ENCODE results near the gene PRR12. TPM values are rescaled to one million over a fixed set of nuclear protein-coding genes. Genes with fewer than 3 reads are reported as not detected.
"Not testable (repeated sequence)": the region's sequence is repeated elsewhere in the genome, so short reads cannot be mapped to it uniquely, and the experiment has no call there.

The PRR12 gene
- total RNA-seq, 4 donors from 2014 or later: 19.6 to 53.1 (median 24.5) TPM

DNA sequence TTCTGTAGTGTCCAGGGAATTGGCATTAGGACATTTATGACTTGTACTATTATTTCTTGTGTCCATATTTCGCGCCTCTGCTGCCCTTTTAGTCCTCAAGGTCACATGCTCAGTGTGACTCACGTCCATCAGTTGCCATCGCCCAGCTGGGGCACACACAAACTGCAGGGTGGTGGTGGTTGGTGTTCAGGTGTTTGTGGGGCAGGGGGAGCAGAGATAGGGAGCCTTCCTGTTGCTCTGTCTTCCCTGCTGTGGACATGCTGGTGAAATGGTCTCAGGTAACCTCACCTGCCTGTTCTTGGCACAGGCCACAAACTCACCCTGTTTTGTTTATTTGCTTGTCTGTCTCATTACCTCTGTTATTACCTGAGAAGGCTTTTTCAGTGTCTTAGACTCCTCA is 22.4 kb downstream of the PRR12 start:
- intact Hi-C loops (cut with DNase I; ENCODE audit: low total_unique reads): no loop called here
- TF ChIP-seq, protein P1, sequence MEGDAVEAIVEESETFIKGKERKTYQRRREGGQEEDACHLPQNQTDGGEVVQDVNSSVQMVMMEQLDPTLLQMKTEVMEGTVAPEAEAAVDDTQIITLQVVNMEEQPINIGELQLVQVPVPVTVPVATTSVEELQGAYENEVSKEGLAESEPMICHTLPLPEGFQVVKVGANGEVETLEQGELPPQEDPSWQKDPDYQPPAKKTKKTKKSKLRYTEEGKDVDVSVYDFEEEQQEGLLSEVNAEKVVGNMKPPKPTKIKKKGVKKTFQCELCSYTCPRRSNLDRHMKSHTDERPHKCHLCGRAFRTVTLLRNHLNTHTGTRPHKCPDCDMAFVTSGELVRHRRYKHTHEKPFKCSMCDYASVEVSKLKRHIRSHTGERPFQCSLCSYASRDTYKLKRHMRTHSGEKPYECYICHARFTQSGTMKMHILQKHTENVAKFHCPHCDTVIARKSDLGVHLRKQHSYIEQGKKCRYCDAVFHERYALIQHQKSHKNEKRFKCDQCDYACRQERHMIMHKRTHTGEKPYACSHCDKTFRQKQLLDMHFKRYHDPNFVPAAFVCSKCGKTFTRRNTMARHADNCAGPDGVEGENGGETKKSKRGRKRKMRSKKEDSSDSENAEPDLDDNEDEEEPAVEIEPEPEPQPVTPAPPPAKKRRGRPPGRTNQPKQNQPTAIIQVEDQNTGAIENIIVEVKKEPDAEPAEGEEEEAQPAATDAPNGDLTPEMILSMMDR (IDR thresholded peaks at IDR 0.05): no peak
- TF ChIP-seq POLR2A (IDR thresholded peaks at IDR 0.05): no peak
- WGBS, 2 donors: 60 to 78% methylated on average over 4 of the region's 4 CpGs
- DNase-seq (ENCODE audit: low spot score in 2 of 2): no peak
- H3K4me3 ChIP-seq (ENCODE audit: low read depth, poor library complexity, severe bottlenecking): no peak overlapping the region

DNA sequence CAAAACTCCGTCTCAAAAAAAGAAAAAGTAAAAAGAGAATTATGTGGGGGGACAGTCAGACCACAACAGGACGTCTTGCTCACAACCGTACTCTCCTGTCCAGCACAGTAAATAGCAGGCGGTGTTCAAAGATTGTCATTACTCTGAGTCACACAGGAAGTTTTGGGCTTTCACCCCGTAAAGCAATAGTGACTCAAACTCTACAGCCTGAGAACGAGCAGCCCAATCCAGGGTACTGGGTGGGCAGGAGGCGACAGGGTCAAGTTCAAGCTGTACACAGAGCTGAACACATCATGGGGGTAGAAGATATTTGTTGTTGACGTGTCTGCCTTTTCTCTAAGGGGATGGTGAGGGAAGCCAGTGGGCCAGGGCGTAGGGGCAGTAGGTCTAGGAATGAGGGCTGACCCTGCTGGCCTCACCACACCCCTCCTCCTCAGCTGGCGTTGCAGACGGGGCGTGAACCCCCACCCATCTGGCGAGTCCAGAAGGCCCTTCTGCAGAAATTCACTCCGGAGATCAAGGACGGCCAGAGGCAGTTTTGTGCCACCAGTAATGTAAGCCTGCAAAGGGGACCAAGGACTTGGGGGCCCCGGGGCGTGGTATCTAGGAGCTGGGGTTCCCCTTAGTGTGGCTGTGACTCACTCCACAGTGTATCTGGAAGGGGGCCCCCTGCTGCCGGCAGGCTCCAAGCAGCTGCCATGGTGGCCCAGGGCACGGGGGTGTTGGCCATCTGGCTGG is 23.3 kb downstream of the PRR12 start:
- no peak overlapping the region for H3K4me3 ChIP-seq (ENCODE audit: low read depth, poor library complexity, severe bottlenecking)
- TF ChIP-seq POLR2A (IDR thresholded peaks at IDR 0.05): no peak
- TF ChIP-seq, protein P1 (IDR thresholded peaks at IDR 0.05): no peak
- WGBS, 2 donors: 78 to 81% methylated on average over 17 to 19 of the region's 19 CpGs
- no peak for DNase-seq (ENCODE audit: low spot score in 2 of 2)
- intact Hi-C loops (cut with DNase I; ENCODE audit: low total_unique reads): no loop called here

DNA sequence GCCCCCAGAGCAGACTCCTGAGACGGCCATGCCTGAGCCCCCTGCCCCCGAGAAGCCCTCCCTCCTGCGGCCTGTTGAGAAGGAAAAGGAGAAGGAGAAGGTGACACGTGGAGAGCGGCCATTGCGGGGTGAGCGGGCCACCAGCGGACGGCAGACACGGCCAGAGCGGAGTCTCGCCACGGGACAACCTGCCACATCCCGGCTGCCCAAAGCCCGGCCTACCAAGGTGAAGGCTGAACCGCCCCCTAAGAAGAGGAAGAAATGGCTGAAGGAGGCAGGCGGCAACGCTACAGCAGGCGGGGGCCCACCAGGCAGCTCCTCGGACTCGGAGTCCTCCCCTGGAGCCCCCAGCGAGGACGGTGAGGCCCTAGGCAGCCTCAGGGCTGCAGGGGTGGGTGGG is 24.9 kb downstream of the PRR12 start:
- no peak for DNase-seq (ENCODE audit: low spot score in 2 of 2)
- TF ChIP-seq POLR2A (IDR thresholded peaks at IDR 0.05): no peak
- TF ChIP-seq, protein P1 (IDR thresholded peaks at IDR 0.05): no peak
- WGBS, 2 donors: 96 to 97% methylated on average over 23 of the region's 23 CpGs
- intact Hi-C loops (cut with DNase I; ENCODE audit: low total_unique reads): no loop called here
- no peak overlapping the region for H3K4me3 ChIP-seq (ENCODE audit: low read depth, poor library complexity, severe bottlenecking)

DNA sequence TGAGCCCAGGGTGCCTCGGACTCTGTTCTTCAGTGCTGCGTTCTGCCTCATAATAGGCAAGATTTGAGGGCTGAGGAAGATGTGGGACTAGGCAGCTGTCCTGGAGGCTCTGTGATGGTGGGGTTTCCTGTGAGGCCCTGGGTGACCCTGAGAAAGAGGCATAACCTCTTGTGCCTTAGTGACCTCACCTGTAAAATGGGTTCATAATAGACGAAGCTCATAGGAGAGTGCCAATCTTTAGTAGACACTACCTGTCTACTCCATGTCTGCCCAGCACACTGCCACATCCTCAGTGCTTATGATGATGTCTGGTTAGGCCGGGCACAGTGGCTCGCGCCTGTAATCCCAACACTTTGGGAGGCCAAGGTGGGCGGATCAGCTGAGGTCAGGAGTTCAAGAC is 25.6 kb downstream of the PRR12 start:
- no peak for TF ChIP-seq POLR2A (IDR thresholded peaks at IDR 0.05)
- TF ChIP-seq, protein P1 (IDR thresholded peaks at IDR 0.05): no peak
- DNase-seq (ENCODE audit: low spot score in 2 of 2): no peak
- H3K4me3 ChIP-seq (ENCODE audit: low read depth, poor library complexity, severe bottlenecking): no peak overlapping the region
- 98 to 100% methylated on average over 6 to 7 of the region's 7 CpGs for WGBS, 2 donors
- intact Hi-C loops (cut with DNase I; ENCODE audit: low total_unique reads): no loop called here

DNA sequence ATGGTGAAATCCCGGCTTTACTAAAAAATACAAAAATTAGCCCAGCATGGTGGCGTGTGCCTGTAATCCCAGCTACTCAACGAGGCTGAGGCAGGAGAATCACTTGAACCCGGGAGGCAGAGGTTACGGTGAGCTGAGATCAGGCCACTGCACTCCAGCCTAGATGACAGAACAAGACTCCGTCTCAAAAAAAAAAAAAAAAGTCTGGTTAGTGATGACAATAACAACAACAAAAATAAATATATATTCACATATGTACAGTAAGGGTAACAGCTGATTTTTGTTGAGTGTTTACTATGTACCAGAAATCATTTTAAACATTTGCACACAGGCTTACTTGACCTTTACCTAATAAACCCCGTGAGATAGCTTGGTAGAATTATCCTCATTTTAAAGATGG is 26.0 kb downstream of the PRR12 start:
- 93 to 98% methylated on average over 7 of the region's 7 CpGs for WGBS, 2 donors
- TF ChIP-seq, protein P1 (IDR thresholded peaks at IDR 0.05): no peak
- no peak for TF ChIP-seq POLR2A (IDR thresholded peaks at IDR 0.05)
- H3K4me3 ChIP-seq (ENCODE audit: low read depth, poor library complexity, severe bottlenecking): no peak overlapping the region
- DNase-seq (ENCODE audit: low spot score in 2 of 2): no peak
- intact Hi-C loops (cut with DNase I; ENCODE audit: low total_unique reads): no loop called here

DNA sequence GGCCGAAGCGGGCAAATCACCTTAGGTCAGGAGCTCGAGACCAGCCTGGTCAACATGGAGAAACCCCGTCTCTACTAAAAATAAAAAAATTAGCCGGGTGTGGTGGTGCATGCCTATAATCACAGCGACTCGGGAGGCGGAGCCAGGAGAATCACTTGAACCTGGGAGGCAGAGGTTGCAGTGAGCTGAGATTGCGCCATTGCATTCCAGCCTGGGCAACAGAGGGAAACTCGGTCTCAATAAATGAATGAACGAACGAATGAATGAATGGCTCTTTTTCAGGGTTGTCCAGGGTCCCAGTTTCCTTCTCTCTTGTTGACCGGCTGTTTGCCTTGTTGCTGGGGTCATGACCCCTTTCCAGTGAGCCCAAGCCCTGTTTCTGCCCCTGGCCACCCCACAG is 26.9 kb downstream of the PRR12 start:
- intact Hi-C loops (cut with DNase I; ENCODE audit: low total_unique reads); DNase-seq (ENCODE audit: low spot score in 2 of 2); H3K4me3 ChIP-seq (ENCODE audit: low read depth, poor library complexity, severe bottlenecking): not testable (repeated sequence)
- WGBS, 2 donors: 91% methylated on average over 13 of the region's 13 CpGs
